Activated CD4-positive, alpha-beta memory T cell treated with anti-CD3 and anti-CD28 coated beads for 36 hours (primary cell): ENCODE results near the gene PLA2G4E. TPM values are rescaled to one million over a fixed set of nuclear protein-coding genes. Genes with fewer than 3 reads are reported as not detected.

Experiments
- CTCF ChIA-PET: fragments of 350-600 bp; sonication (Branson Sonifier 250); formaldehyde crosslinking; loops from one replicate; lab custom pipeline; 2021; ENCODE audit warnings: antibody characterized with exemption, inconsistent platforms; lab: Charles Lee
- POLR2A ChIA-PET: fragments of 350-600 bp; sonication (Branson Sonifier 250); formaldehyde crosslinking; loops from one replicate; lab custom pipeline; 2021; ENCODE audit warnings: antibody characterized with exemption; lab: Charles Lee
- DNase-seq: peaks from one replicate; pipeline ENCODE4 v3.0.0-alpha.2; 2020
- H3K27ac Mint-ChIP-seq: one replicate; pipeline ENCODE4 v1.8.0; 2021; ENCODE audit warnings: mixed read lengths
- H3K27me3 Mint-ChIP-seq: one replicate; pipeline ENCODE4 v1.8.0; 2021; ENCODE audit warnings: mixed read lengths
- H3K36me3 Mint-ChIP-seq: one replicate; pipeline ENCODE4 v1.8.0; 2021; ENCODE audit warnings: mixed read lengths
- H3K4me1 Mint-ChIP-seq: one replicate; pipeline ENCODE4 v1.8.0; 2021; ENCODE audit warnings: low read depth, mixed read lengths
- H3K4me3 Mint-ChIP-seq: one replicate; pipeline ENCODE4 v1.8.0; 2021; ENCODE audit warnings: mild to moderate bottlenecking, mixed read lengths
- H3K9me3 Mint-ChIP-seq: one replicate; pipeline ENCODE4 v1.8.0; 2021; ENCODE audit warnings: mixed read lengths
- intact Hi-C: fragments of 100-400 bp; cut with micrococcal nuclease; formaldehyde crosslinking; loops from one replicate; pipeline ENCODE4 v1.15.1; 2023
- total RNA-seq, 2 experiments: library from RNA; stranded (reverse); gene quantifications; one replicate each; pipeline ENCODE4 v1.2.3, GENCODE V29; 2021

The PLA2G4E gene
- total RNA-seq, 2 experiments from 2014 or later: not detected

- Mint-ChIP-seq H3K27ac (peak overlapping the region; percentile 76), H3K4me3 (no peak overlapping the region), H3K4me1 (peaks cover 37% of the 10 kb centered on the region), H3K9me3 (no peaks in the 10 kb centered on the region), H3K27me3 (no peaks in the 10 kb centered on the region), H3K36me3 (peaks cover 26% of the 10 kb centered on the region)
- no peak for DNase-seq
- ChIA-PET POLR2A (interaction anchor here (0.9 to 1.3 kb wide), 4 partner anchors 12 to 21 kb away, joined by 3 to 6 read pairs (median 5); partner anchors contain the start of gene EHD4), CTCF (interaction anchor here (0.6 to 1.6 kb wide), 6 partner anchors 15 to 183 kb away, joined by 3 to 4 read pairs (median 3); partner anchors contain the start of genes EHD4 and MAPKBP1)
- intact Hi-C loops: no loop called here
These were observed 63.6 kb downstream of the PLA2G4E start for GRCh38 chr15:41957021-41957897.

- CTCF ChIA-PET: interaction anchor here (0.7 kb wide), 1 partner anchor 488 kb away, joined by 3 read pairs; no protein-coding TSS in a partner anchor
- POLR2A ChIA-PET: no interaction called here
- intact Hi-C loops: no loop called here
- Mint-ChIP-seq H3K36me3 (peaks cover 30% of the 10 kb centered on the region), H3K9me3 (no peaks in the 10 kb centered on the region), H3K27me3 (no peaks in the 10 kb centered on the region), H3K4me3 (no peak overlapping the region), H3K27ac (no peak overlapping the region), H3K4me1 (peaks cover 24% of the 10 kb centered on the region)
- no peak for DNase-seq
These were observed 64.9 kb downstream of the PLA2G4E start for GRCh38 chr15:41955807-41956525.

DNA sequence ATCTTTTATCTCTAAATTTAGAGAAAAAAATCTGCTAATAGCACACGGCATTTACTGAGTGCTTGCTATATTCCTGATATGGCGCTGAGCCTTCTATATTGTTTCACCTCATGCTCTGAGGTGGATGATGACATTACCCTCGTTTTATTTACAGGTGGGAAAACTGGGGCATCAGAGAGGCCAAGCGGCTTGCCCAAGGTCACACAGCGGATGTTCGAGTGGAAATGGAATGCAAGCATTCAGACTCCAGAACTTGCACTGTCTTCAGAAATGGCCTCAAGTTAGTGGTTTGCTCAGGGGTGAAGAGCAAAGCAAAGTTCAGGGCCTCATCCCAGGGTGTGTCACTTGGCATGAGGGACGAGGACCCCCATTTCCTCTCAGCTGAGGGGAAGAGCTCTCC lies 65.7 kb downstream of the PLA2G4E start:
- H3K9me3 Mint-ChIP-seq: no peaks in the 10 kb centered on the region
- no peak for DNase-seq
- ChIA-PET POLR2A (no interaction called here), CTCF (interaction anchor here (0.7 kb wide), 1 partner anchor 488 kb away, joined by 3 read pairs; no protein-coding TSS in a partner anchor)
- no peaks in the 10 kb centered on the region for H3K27me3 Mint-ChIP-seq
- H3K36me3 Mint-ChIP-seq: peaks cover 33% of the 10 kb centered on the region
- H3K27ac Mint-ChIP-seq: no peak overlapping the region
- H3K4me3 Mint-ChIP-seq: no peak overlapping the region
- peaks cover 23% of the 10 kb centered on the region for H3K4me1 Mint-ChIP-seq
- intact Hi-C loops: no loop called here

- H3K27ac Mint-ChIP-seq: no peak overlapping the region
- ChIA-PET CTCF (interaction anchor here (1.1 kb wide), 1 partner anchor 180 kb away, joined by 3 read pairs; no protein-coding TSS in a partner anchor), POLR2A (interaction anchor here (0.5 to 1.1 kb wide), 2 partner anchors 13 to 243 kb away, joined by 3 read pairs; no protein-coding TSS in a partner anchor)
- intact Hi-C loops: no loop called here
- no peak overlapping the region for H3K4me3 Mint-ChIP-seq
- no peaks in the 10 kb centered on the region for H3K27me3 Mint-ChIP-seq
- no peak for DNase-seq
- H3K36me3 Mint-ChIP-seq: peaks cover 30% of the 10 kb centered on the region
- H3K4me1 Mint-ChIP-seq: peaks cover 23% of the 10 kb centered on the region
- no peaks in the 10 kb centered on the region for H3K9me3 Mint-ChIP-seq
These were observed 66.8 kb downstream of the PLA2G4E start for GRCh38 chr15:41954036-41954435.

- Mint-ChIP-seq H3K4me1 (peaks cover 8% of the 10 kb centered on the region), H3K36me3 (peaks cover 27% of the 10 kb centered on the region), H3K27me3 (no peaks in the 10 kb centered on the region), H3K9me3 (no peaks in the 10 kb centered on the region), H3K27ac (no peak overlapping the region), H3K4me3 (no peak overlapping the region)
- POLR2A ChIA-PET: interaction anchor here (0.7 kb wide), 1 partner anchor 154 kb away, joined by 4 read pairs; no protein-coding TSS in a partner anchor
- CTCF ChIA-PET: interaction anchor here (1.0 to 1.7 kb wide), 2 partner anchors 47 to 82 kb away, joined by 3 to 4 read pairs; no protein-coding TSS in a partner anchor
- intact Hi-C loops: no loop called here
- DNase-seq: no peak
These were observed 68.8 kb downstream of the PLA2G4E start for GRCh38 chr15:41952013-41952563.

GRCh38 chr15:41951571-41951970 lies 69.3 kb downstream of the PLA2G4E start:
- intact Hi-C loops: no loop called here
- H3K27me3 Mint-ChIP-seq: no peaks in the 10 kb centered on the region
- DNase-seq: no peak
- ChIA-PET POLR2A (no interaction called here), CTCF (interaction anchor here (1.7 kb wide), 1 partner anchor 47 kb away, joined by 4 read pairs; no protein-coding TSS in a partner anchor)
- peaks cover 27% of the 10 kb centered on the region for H3K36me3 Mint-ChIP-seq
- peaks cover 3% of the 10 kb centered on the region for H3K4me1 Mint-ChIP-seq
- no peak overlapping the region for H3K27ac Mint-ChIP-seq
- no peaks in the 10 kb centered on the region for H3K9me3 Mint-ChIP-seq
- no peak overlapping the region for H3K4me3 Mint-ChIP-seq

DNA sequence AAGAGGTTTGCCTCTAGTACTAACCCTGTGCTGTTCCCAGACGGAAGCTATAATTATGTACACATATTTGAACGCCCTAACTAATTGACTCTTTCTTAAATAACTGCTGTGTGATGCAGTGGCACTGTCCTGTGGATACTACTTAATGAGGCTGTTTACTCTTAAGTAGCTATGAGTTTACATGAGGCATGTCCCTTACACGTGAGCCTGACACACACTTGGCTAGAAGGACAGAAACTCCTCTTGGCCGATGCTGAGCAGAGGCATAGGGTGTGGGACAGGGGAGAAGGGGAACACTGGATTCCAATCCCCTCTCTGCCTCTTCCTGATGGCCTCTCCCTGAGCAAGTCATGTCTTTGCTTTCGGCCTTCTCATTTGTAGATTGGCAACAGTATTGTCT lies 70.4 kb downstream of the PLA2G4E start:
- Mint-ChIP-seq H3K4me3 (no peak overlapping the region), H3K36me3 (peaks cover 27% of the 10 kb centered on the region), H3K9me3 (no peaks in the 10 kb centered on the region), H3K27ac (no peak overlapping the region), H3K27me3 (no peaks in the 10 kb centered on the region), H3K4me1 (peaks cover under 1% of the 10 kb centered on the region)
- ChIA-PET POLR2A (interaction anchor here (0.6 kb wide), 1 partner anchor 12 kb away, joined by 3 read pairs; no protein-coding TSS in a partner anchor), CTCF (no interaction called here)
- intact Hi-C loops: no loop called here
- no peak for DNase-seq

- ChIA-PET CTCF (no interaction called here), POLR2A (interaction anchor here (0.6 kb wide), 1 partner anchor 12 kb away, joined by 3 read pairs; no protein-coding TSS in a partner anchor)
- Mint-ChIP-seq H3K4me1 (peaks cover 5% of the 10 kb centered on the region), H3K4me3 (no peak overlapping the region), H3K36me3 (peaks cover 27% of the 10 kb centered on the region), H3K27me3 (no peaks in the 10 kb centered on the region), H3K27ac (no peak overlapping the region), H3K9me3 (no peaks in the 10 kb centered on the region)
- DNase-seq: no peak
- intact Hi-C loops: no loop called here
These were observed 70.7 kb downstream of the PLA2G4E start for GRCh38 chr15:41950127-41950483.

- POLR2A ChIA-PET: interaction anchor here (0.6 to 1.6 kb wide), 2 partner anchors 11 to 22 kb away, joined by 3 read pairs; partner anchors contain the start of gene EHD4
- H3K27ac Mint-ChIP-seq: no peak overlapping the region
These were observed 71.3 kb downstream of the PLA2G4E start for GRCh38 chr15:41949401-41950126.

DNA sequence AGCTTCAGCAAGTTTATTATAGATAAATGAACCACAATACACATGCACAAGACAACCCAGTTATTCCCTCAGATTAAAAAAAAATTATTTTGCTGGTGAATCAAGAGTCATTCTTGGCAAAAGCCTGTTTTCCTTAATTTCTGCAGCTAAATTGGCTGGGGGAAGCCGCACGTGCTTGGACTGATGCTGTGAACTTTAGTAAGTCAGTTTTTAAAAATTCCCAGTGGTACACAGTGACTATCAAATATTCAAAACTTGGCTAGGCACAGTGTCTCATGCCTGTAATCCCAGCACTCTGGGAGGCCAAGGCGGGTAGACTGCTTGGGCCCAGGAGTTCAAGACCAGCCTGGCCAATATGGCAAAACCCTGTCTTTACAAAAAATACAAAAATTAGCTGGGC lies 72.4 kb downstream of the PLA2G4E start:
- H3K27ac Mint-ChIP-seq: no peak overlapping the region
- peaks cover 19% of the 10 kb centered on the region for H3K36me3 Mint-ChIP-seq
- DNase-seq: no peak
- no peak overlapping the region for H3K4me3 Mint-ChIP-seq
- intact Hi-C loops: no loop called here
- CTCF ChIA-PET: interaction anchor here (0.7 to 1.8 kb wide), 2 partner anchors 17 to 44 kb away, joined by 3 to 4 read pairs; no protein-coding TSS in a partner anchor
- no peaks in the 10 kb centered on the region for H3K27me3 Mint-ChIP-seq
- no peaks in the 10 kb centered on the region for H3K9me3 Mint-ChIP-seq
- H3K4me1 Mint-ChIP-seq: peaks cover 6% of the 10 kb centered on the region
- POLR2A ChIA-PET: interaction anchor here (0.7 to 1.6 kb wide), 2 partner anchors 23 to 94 kb away, joined by 3 read pairs; partner anchors contain the start of gene EHD4

More at GRCh38 chr15:41949401-41950126, 71.3 kb downstream of the PLA2G4E start:
- DNase-seq: no peak
- no peak overlapping the region for H3K4me3 Mint-ChIP-seq
- peaks cover 27% of the 10 kb centered on the region for H3K36me3 Mint-ChIP-seq
- intact Hi-C loops: no loop called here
- H3K9me3 Mint-ChIP-seq: no peaks in the 10 kb centered on the region
- H3K27me3 Mint-ChIP-seq: no peaks in the 10 kb centered on the region
- peaks cover 6% of the 10 kb centered on the region for H3K4me1 Mint-ChIP-seq
- CTCF ChIA-PET: interaction anchor here (1.8 kb wide), 1 partner anchor 45 kb away, joined by 4 read pairs; no protein-coding TSS in a partner anchor

DNA sequence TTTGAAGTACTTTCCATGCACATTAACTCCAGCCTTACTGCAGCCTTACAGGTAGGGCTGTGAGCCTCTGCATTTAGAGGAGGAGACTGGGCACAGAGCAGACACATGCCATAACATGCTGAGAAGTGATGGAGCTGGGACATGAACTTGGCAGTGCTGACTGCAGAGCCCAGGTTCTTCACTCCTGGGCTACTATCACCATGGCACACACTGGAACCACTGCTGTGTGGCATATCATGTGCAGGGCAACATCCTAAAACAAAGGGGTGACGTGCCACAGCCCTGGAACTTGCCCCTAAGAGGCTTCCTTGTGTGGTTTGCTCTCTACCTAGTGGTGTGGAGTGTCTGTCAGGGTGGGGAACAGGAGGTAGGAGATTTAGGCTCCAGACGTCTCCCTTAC lies 73.9 kb downstream of the PLA2G4E start:
- H3K27me3 Mint-ChIP-seq: no peaks in the 10 kb centered on the region
- POLR2A ChIA-PET: no interaction called here

More for the DNA sequence above, 73.9 kb downstream of the PLA2G4E start:
- Mint-ChIP-seq H3K27ac (no peak overlapping the region), H3K9me3 (no peaks in the 10 kb centered on the region), H3K36me3 (peaks cover 17% of the 10 kb centered on the region), H3K4me3 (no peak overlapping the region), H3K4me1 (peaks cover 13% of the 10 kb centered on the region)
- intact Hi-C loops: no loop called here
- CTCF ChIA-PET: no interaction called here
- DNase-seq: no peak
